GM19238 (cell line): ENCODE data around the gene SH2B3.

Source experiments
- DNase-seq: peaks from one replicate; pipeline ENCODE4 v3.0.0; 2011; ENCODE audit warnings: low spot score; ENCODE audit not compliant: insufficient read length

The SH2B3 gene

GRCh38 chr12:111408686-111409402 lies 3.1 kb downstream of the SH2B3 start:
- DNase-seq, result no peak

- no peak for DNase-seq
Measured at GRCh38 chr12:111409403-111409779, 3.7 kb downstream of the SH2B3 start.

- DNase-seq, result no peak
Measured at GRCh38 chr12:111409780-111410430, 4.2 kb downstream of the SH2B3 start.

GRCh38 chr12:111410431-111411184 lies 4.9 kb downstream of the SH2B3 start:
- DNase-seq, result no peak

- no peak for DNase-seq
Measured at GRCh38 chr12:111411185-111411764, 5.6 kb downstream of the SH2B3 start.

GRCh38 chr12:111412007-111412829 lies 6.5 kb downstream of the SH2B3 start:
- no peak for DNase-seq

- DNase-seq, result no peak
Measured at GRCh38 chr12:111412830-111413441, 7.2 kb downstream of the SH2B3 start.

GRCh38 chr12:111413442-111414086 lies 7.8 kb downstream of the SH2B3 start:
- no peak for DNase-seq

- no peak for DNase-seq
Measured at GRCh38 chr12:111414711-111415252, 9.1 kb downstream of the SH2B3 start.

GRCh38 chr12:111417290-111417689 lies 11.6 kb downstream of the SH2B3 start:
- no peak for DNase-seq

GRCh38 chr12:111417784-111418593 lies 12.3 kb downstream of the SH2B3 start:
- DNase-seq, result no peak

GRCh38 chr12:111418594-111418880 lies 12.8 kb downstream of the SH2B3 start:
- no peak for DNase-seq

- no peak for DNase-seq
Measured at GRCh38 chr12:111419784-111420183, 14.1 kb downstream of the SH2B3 start.

GRCh38 chr12:111420494-111420893 lies 14.8 kb downstream of the SH2B3 start:
- DNase-seq, result no peak

- DNase-seq, result no peak
Measured at GRCh38 chr12:111424189-111424792, 18.6 kb downstream of the SH2B3 start.

GRCh38 chr12:111424793-111425251 lies 19.1 kb downstream of the SH2B3 start:
- no peak for DNase-seq

GRCh38 chr12:111425655-111426054 lies 19.9 kb downstream of the SH2B3 start:
- DNase-seq, result no peak

- DNase-seq, result no peak
Measured at GRCh38 chr12:111426344-111427185, 20.8 kb downstream of the SH2B3 start.
